Neural cell (in vitro differentiated cells): ENCODE measurements around the gene NOP9. TPM values are rescaled to one million over a fixed set of nuclear protein-coding genes. Genes with fewer than 3 reads are reported as not detected.

Experiments used
- H2AFZ ChIP-seq: fragments of 200-600, 300-800 bp; sonication (generic), shearing (Covaris generic); 2 replicates; pipeline ENCODE4 v1.6.0; 2014; ENCODE audit warnings: low read depth, mild to moderate bottlenecking, antibody characterized with exemption, low read length, moderate library complexity
- H3F3A ChIP-seq: fragments of 200-600 bp; shearing (Covaris generic); 2 replicates; pipeline ENCODE4 v1.6.1; 2016; ENCODE audit warnings: mild to moderate bottlenecking, moderate library complexity, mixed read lengths, antibody characterized with exemption, low read length; ENCODE audit not compliant: insufficient read depth, poor library complexity, severe bottlenecking
- H3K27ac ChIP-seq: fragments of 200-600, 300-800 bp; sonication (generic), shearing (Covaris generic); 2 replicates; pipeline ENCODE4 v1.5.1; 2014; ENCODE audit warnings: mild to moderate bottlenecking, low read length, moderate library complexity
- H3K27me3 ChIP-seq: fragments of 300-800, 200-600 bp; sonication (generic), shearing (Covaris generic); 2 replicates; pipeline ENCODE4 v1.6.0; 2014; ENCODE audit warnings: mild to moderate bottlenecking, low read depth, low read length, moderate library complexity; ENCODE audit not compliant: insufficient read depth
- H3K36me3 ChIP-seq: fragments of 300-800, 200-600 bp; sonication (generic), shearing (Covaris generic); 2 replicates; pipeline ENCODE4 v1.5.1; 2014; ENCODE audit warnings: mild to moderate bottlenecking, antibody characterized with exemption, low read length, moderate library complexity; ENCODE audit not compliant: insufficient read depth
- H3K4me2 ChIP-seq: fragments of 300-800, 200-600 bp; sonication (generic), shearing (Covaris generic); 2 replicates; pipeline ENCODE4 v1.6.0; 2014; ENCODE audit warnings: mild to moderate bottlenecking, low read length
- H3K4me3 ChIP-seq: fragments of 300-800, 200-600 bp; sonication (generic), shearing (Covaris generic); 2 replicates; pipeline ENCODE4 v1.5.1; 2014; ENCODE audit warnings: mild to moderate bottlenecking, low read length, moderate library complexity
- H3K79me2 ChIP-seq: fragments of 200-600 bp; shearing (Covaris generic); replicated peaks from 2 replicates; pipeline ENCODE4 v1.6.0; 2014; ENCODE audit warnings: mild to moderate bottlenecking, low read length, moderate library complexity; ENCODE audit not compliant: insufficient read depth
- H3K9ac ChIP-seq: fragments of 300-800, 200-600 bp; sonication (generic), shearing (Covaris generic); 2 replicates; pipeline ENCODE4 v1.6.1; 2016; ENCODE audit warnings: mild to moderate bottlenecking, low read length, mixed read lengths
- H3K9me2 ChIP-seq: fragments of 200-600 bp; shearing (Covaris generic); 2 replicates; pipeline ENCODE4 v1.6.1; 2016; ENCODE audit warnings: mild to moderate bottlenecking, low read length, mixed read lengths; ENCODE audit not compliant: insufficient read depth
- H3K9me3 ChIP-seq: fragments of 200-600, 300-800 bp; sonication (generic), shearing (Covaris generic); 2 replicates; pipeline ENCODE4 v1.6.1; 2016; ENCODE audit warnings: mild to moderate bottlenecking, mixed run types, low read length, moderate library complexity, mixed read lengths
- H4K20me1 ChIP-seq: fragments of 200-600 bp; shearing (Covaris generic); 2 replicates; pipeline ENCODE4 v1.6.1; 2016; ENCODE audit warnings: mild to moderate bottlenecking, mixed run types; ENCODE audit not compliant: insufficient read depth
- EP300 ChIP-seq: fragments of 450-650 bp; conservative IDR thresholded peaks from 2 replicates; pipeline ENCODE4 v1.6.1; 2014; ENCODE audit warnings: antibody characterized with exemption, mild to moderate bottlenecking, moderate library complexity; ENCODE audit not compliant: poor library complexity, severe bottlenecking
- EZH2 ChIP-seq: fragments of 200-600, 300-800 bp; shearing (Covaris generic), sonication (generic); IDR thresholded peaks from 2 replicates; pipeline ENCODE4 v1.6.1; 2014; ENCODE audit warnings: antibody characterized with exemption, low read length, borderline replicate concordance, mild to moderate bottlenecking; ENCODE audit not compliant: insufficient read depth, poor library complexity, severe bottlenecking
- MXI1 ChIP-seq: fragments of 450-650 bp; conservative IDR thresholded peaks from 2 replicates; pipeline ENCODE4 v1.6.1; 2014; ENCODE audit warnings: antibody characterized with exemption, mild to moderate bottlenecking; ENCODE audit not compliant: poor library complexity, severe bottlenecking
- POLR2AphosphoS5 ChIP-seq: IDR thresholded peaks from 2 replicates; pipeline ENCODE4 v1.6.1; 2012
- RAD21 ChIP-seq: fragments of 450-650 bp; conservative IDR thresholded peaks from 2 replicates; pipeline ENCODE4 v1.6.1; 2014; ENCODE audit warnings: antibody characterized with exemption, mild to moderate bottlenecking, moderate library complexity
- SMC3 ChIP-seq: fragments of 450-650 bp; conservative IDR thresholded peaks from 2 replicates; pipeline ENCODE4 v1.6.1; 2014; ENCODE audit warnings: antibody characterized with exemption, mild to moderate bottlenecking, moderate library complexity; ENCODE audit not compliant: poor library complexity
- TAF1 ChIP-seq: IDR thresholded peaks from 2 replicates; pipeline ENCODE4 v1.6.1; 2012; ENCODE audit warnings: low read depth
- polyA plus RNA-seq: library from polyadenylated mRNA; depleted of rRNA; stranded (reverse); fragments of >200 nt; gene quantifications from 2 replicates; pipeline ENCODE4 v1.2.3, GENCODE V29; 2014
- TF ChIP-seq, protein P1 (sequence below): IDR thresholded peaks from 2 replicates; pipeline ENCODE4 v1.6.1; 2012; ENCODE audit warnings: borderline replicate concordance
- TF ChIP-seq, protein P2 (sequence below): fragments of 450-650 bp; IDR thresholded peaks from 2 replicates; pipeline ENCODE4 v1.5.1; 2014; ENCODE audit warnings: antibody characterized with exemption, mild to moderate bottlenecking, moderate library complexity; ENCODE audit not compliant: poor library complexity, severe bottlenecking

NOP9 gene
- polyA plus RNA-seq, 1 donor from 2014 or later = 13.0 TPM

DNA sequence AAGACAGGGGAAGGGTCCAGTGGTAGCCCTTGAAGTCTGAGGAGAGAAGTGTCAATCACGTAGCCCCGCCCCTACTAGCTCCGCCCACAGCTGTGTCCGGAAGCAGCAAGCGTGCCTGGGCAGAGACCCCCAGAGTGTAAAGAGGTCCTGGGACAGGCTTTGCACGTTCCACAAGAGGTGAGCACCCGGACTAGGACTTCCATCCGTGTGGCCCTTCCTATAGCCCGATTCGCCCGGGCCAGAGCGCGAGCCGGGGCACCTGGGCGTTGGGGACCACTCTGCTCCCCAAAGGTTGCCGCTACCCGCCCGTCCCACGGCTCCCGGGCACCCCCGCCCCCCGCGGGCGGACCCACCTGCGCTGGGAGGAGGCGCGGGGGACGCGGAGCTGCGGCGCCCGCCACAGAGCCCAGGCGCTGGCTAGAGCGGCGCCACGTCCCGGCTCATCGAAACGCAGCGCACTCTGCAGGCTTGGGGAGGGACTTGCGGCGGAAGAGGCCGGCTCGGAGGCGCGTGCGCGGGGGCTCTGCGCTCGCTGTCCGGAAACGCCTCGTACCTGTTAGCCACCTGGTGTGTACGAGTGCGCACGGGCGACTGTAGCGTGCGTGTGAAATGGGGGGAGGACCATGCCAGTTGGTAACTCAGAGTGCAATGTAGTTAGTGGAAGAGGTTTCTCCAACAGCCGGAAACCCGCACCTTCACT lies 28.4 kb upstream of the NOP9 start, which contains the start of gene RABGGTA:
Gene RABGGTA, minus strand, starts transcription at position 464 of the 700 bp plus-strand sequence. CDS start 482 bp downstream, outside the sequence.
- Histone ChIP-seq H3K36me3 (no peaks in the 10 kb centered on the region), H2AFZ (peak within 1 kb of the TSS; percentile 88), H3K9me3 (no peaks in the 10 kb centered on the region), H3K4me2 (peak within 1 kb of the TSS; percentile 55), H3K9ac (peak within 1 kb of the TSS; percentile 86), H3K79me2 (no peaks in the 10 kb centered on the region), H3K27ac (peak within 1 kb of the TSS; percentile 83), H3K27me3 (no peaks in the 10 kb centered on the region), H3K4me3 (peak within 1 kb of the TSS; percentile 88), H3K9me2 (no peaks in the 10 kb centered on the region), H4K20me1 (no peaks in the 10 kb centered on the region), H3F3A (no peaks in the 10 kb centered on the region)
- TF ChIP-seq EZH2 = no peak
- TF ChIP-seq EP300 = peak; percentile 54
- TF ChIP-seq RAD21 = peak; percentile 43
- peak; percentile 46 for TF ChIP-seq POLR2AphosphoS5
- TF ChIP-seq, protein P1, sequence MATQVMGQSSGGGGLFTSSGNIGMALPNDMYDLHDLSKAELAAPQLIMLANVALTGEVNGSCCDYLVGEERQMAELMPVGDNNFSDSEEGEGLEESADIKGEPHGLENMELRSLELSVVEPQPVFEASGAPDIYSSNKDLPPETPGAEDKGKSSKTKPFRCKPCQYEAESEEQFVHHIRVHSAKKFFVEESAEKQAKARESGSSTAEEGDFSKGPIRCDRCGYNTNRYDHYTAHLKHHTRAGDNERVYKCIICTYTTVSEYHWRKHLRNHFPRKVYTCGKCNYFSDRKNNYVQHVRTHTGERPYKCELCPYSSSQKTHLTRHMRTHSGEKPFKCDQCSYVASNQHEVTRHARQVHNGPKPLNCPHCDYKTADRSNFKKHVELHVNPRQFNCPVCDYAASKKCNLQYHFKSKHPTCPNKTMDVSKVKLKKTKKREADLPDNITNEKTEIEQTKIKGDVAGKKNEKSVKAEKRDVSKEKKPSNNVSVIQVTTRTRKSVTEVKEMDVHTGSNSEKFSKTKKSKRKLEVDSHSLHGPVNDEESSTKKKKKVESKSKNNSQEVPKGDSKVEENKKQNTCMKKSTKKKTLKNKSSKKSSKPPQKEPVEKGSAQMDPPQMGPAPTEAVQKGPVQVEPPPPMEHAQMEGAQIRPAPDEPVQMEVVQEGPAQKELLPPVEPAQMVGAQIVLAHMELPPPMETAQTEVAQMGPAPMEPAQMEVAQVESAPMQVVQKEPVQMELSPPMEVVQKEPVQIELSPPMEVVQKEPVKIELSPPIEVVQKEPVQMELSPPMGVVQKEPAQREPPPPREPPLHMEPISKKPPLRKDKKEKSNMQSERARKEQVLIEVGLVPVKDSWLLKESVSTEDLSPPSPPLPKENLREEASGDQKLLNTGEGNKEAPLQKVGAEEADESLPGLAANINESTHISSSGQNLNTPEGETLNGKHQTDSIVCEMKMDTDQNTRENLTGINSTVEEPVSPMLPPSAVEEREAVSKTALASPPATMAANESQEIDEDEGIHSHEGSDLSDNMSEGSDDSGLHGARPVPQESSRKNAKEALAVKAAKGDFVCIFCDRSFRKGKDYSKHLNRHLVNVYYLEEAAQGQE = no peak
- no peak for TF ChIP-seq SMC3
- no peak for TF ChIP-seq TAF1
- TF ChIP-seq MXI1 = peak; percentile 86
- TF ChIP-seq, protein P2, sequence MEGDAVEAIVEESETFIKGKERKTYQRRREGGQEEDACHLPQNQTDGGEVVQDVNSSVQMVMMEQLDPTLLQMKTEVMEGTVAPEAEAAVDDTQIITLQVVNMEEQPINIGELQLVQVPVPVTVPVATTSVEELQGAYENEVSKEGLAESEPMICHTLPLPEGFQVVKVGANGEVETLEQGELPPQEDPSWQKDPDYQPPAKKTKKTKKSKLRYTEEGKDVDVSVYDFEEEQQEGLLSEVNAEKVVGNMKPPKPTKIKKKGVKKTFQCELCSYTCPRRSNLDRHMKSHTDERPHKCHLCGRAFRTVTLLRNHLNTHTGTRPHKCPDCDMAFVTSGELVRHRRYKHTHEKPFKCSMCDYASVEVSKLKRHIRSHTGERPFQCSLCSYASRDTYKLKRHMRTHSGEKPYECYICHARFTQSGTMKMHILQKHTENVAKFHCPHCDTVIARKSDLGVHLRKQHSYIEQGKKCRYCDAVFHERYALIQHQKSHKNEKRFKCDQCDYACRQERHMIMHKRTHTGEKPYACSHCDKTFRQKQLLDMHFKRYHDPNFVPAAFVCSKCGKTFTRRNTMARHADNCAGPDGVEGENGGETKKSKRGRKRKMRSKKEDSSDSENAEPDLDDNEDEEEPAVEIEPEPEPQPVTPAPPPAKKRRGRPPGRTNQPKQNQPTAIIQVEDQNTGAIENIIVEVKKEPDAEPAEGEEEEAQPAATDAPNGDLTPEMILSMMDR = peak; percentile 98

DNA sequence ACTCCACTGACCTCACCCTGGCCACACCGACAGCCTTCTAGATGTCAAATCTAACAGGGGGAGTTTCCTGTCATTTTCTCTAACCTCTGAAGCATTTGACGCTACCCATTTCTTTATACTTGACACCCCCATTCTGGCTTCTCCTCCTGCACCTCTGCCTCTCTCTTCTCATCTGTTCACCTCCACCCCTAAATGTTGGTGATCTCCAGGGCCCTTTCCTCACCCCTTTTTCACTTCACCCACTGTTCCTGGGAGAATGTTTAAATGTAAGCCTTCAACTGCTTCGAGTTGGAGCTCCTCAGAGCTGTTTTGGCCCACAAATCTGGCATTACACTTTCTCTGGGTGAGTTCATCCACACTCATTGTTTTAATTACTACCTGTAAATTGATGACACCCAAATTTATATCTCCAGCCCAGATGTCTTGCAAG lies 27.8 kb upstream of the NOP9 start:
- peak overlapping the region; percentile 34 for H3K27ac ChIP-seq
- H3K27me3 ChIP-seq = no peaks in the 10 kb centered on the region

More for the DNA sequence above, 27.8 kb upstream of the NOP9 start:
- H3K79me2 ChIP-seq = no peaks in the 10 kb centered on the region
- H4K20me1 ChIP-seq = no peaks in the 10 kb centered on the region
- H2AFZ ChIP-seq = peak overlapping the region; percentile 88
- H3K9ac ChIP-seq = peak overlapping the region; percentile 86
- no peaks in the 10 kb centered on the region for H3K36me3 ChIP-seq
- H3K9me2 ChIP-seq = no peaks in the 10 kb centered on the region
- H3F3A ChIP-seq = no peaks in the 10 kb centered on the region
- H3K4me2 ChIP-seq = peak overlapping the region; percentile 53
- H3K4me3 ChIP-seq = peak overlapping the region; percentile 88
- TF ChIP-seq, protein P1 = no peak
- TF ChIP-seq TAF1 (no peak), EZH2 (no peak), SMC3 (no peak)
- TF ChIP-seq, protein P2 = no peak
- no peaks in the 10 kb centered on the region for H3K9me3 ChIP-seq
